Left kidney (tissue), 2 donors: ENCODE results near the gene CXCR2. TPM values are rescaled to one million over a fixed set of nuclear protein-coding genes. Genes with fewer than 3 reads are reported as not detected.
"Not testable (repeated sequence)": the region's sequence is repeated elsewhere in the genome, so short reads cannot be mapped to it uniquely, and the experiment has no call there.

ENCODE experiments used
- DNase-seq: peaks from one replicate; pipeline ENCODE4 v3.0.0-alpha.2; 2013
- polyA plus RNA-seq: library from polyadenylated mRNA; unstranded; fragments of 120-200 nt; gene quantifications from one replicate; pipeline ENCODE4 v1.2.1, GENCODE V29; 2013; ENCODE audit not compliant: insufficient read length

CXCR2 gene
- polyA plus RNA-seq, 1 donor: 0.13 TPM

DNA sequence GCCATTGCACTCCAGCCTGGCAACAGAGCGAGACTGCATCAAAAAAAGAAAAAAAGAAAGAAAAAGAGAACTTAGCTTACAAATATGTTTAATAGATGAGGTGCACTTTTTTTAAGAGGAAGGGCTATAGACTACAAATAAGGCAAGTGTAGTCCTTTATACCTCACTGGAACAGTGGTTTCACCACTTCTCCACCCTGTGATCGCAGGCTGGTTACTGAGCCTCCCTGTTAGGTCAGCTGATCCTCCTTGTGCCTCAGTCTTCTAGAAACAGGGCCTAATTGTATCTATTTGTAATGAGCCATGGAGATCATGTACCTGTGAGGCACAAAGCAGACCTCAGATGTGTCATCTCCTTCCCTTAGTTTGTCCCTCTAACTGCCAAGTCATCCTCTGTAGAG lies 4.5 kb downstream of the CXCR2 start:
- no peak for DNase-seq

DNA sequence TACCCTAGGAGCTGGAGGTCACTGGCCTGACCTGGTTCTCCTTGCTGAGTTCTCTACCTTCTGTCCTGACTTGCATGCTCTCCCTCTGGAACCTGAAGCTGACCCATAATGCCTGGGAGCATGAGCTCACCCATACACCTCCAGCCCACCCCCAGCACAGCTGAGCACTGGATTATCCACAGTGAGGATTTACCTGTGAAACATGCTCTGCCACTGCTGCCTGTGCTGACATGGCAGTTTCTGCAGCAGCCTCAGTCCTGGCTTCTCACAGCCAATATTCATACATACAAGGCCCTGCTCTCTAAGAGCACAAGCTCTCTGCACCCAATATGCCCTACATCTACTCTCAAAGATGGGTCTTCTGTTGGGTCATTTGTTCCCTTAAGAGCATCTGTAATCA lies 5.0 kb downstream of the CXCR2 start:
- DNase-seq: no peak

DNA sequence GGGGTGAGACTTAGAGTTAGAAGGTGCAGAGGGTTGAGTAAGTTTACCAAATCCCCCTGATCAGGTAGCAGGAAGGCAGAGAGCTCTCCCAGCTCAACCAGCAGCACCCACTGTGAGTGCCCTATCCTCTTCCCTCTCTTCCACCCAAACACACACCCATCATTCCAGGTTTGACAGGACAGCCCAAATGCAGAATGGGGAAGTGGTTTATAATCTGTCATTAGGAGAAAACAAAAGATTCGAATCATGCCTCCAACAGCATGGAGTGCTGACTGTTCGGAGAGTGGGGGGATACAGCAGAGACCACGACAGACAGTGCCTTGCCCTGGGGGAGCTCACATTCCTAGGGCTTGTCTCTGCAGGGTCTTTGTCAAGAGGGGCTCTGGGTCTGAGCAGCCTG lies 11.7 kb downstream of the CXCR2 start:
- DNase-seq: no peak

DNA sequence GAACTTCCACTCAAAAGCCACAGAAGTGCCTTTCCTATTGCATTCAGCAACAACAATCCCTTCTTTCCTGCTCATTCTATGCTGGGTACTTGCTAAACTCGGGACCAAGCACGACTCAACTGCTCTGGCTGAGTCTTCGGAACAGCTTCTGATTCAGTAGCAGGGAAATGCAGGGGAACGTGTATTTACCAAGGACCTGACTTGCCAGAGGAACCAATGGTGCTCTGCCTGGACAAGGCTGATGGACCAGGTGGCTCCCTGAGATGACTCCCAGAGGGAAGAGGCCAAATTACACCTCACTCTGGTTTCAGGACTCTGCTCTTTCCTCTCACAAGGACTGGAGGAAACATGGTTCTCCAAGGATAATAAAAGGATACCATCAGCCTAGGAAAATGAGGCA lies 12.2 kb downstream of the CXCR2 start:
- DNase-seq: no peak

DNA sequence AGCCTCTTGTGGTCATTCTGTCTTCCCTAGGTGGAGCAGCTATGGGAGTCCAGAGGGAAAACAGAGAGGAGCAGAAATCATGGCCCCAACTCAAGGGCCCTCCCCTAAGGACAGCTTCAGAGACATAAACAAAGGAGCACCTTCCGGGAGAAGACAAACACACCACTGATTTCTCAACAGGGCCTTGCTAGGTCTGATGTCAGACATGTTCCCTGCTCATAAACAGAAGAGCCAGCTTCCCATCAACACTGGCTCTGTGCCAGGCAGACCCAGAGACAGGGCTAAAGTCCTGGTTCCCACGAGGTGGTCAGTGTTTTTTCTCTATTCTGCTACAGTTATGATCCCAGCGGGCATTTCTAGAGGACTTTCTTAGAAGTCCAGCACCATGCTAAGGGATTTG lies 19.3 kb downstream of the CXCR2 start:
- no peak for DNase-seq

DNA sequence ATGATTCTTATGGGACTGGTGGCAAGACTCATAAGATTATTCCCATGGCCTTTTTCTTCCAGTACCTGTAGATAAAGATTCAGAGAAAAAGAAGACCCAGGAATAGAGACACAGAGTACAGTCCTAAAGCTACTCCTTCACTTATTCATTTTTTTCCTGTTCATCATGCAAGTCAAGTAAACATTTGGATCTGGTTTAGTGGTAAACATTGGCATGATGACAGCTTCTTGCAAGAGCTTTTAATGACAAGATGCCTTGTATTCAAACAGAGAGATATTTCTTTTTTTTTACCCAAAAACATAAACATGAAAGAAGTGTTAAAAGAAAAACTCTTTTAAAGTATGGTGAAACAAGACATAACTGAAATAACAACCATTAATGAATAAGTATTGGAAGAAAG lies 20.2 kb downstream of the CXCR2 start:
- no peak for DNase-seq

DNA sequence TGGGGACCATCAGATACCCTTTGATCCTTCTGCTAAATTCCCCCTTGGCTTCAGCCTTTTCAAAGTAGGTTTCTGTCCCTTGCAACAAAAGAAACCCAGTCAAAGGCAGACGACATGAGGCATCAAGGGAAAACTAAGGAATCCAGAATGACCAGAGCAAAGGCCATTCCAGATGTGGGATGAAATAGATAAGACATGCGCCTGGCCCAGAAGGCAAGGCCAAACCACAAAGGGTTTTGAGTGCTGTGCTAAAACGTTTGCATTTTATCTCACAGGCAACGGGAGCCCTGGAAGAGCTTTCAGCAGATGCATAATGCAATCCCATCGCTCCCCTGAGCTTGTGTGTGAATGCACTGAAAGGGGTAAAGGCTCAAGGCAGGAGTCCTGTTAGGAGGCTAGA lies 23.3 kb downstream of the CXCR2 start:
- no peak for DNase-seq

DNA sequence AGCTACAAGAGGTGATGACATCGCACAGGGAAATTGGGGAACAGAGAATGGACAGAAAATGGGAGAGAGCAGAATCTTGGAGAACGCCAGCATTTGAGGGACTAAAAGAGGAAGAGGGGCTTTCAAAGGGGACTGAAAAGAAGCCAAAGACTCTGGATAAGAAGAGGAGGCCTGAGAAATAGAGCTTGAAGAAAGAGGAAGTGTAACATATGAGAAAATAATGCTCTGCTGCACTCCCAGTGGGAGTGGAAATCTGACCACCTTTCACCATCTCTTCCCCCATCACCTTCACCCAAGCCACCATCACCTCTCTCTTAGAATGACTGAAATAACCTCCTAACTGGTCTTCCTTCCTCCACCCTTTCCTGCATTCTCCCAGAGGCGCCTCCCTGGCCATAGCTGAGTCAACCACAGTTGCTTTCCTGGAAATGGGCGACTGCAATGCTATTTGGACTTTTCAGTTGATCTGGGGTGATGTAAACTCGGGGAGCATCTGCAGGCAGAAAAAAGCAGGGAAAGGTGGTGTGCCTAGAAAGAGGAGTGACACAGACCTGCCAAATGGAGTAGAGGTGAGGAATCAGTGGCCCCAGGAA lies 24.1 kb downstream of the CXCR2 start:
- no peak for DNase-seq

DNA sequence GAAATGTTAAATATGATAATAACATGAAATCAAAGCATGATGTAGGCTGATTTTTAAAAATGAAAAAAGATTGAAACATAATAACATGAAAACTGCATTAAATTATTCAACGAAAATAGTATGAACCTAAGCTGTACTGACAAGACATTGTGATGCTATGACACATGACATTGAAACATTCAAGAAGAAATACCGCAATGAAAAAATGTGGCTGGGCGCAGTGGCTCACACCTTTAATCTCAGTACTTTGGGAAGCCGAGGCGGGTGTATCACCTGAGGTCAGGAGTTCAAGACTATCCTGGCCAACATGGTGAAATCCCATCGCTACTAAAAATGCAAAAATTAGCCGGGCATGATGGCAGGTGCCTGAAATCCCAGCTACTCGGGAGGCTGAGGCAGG lies 26.3 kb downstream of the CXCR2 start:
- DNase-seq: no peak

DNA sequence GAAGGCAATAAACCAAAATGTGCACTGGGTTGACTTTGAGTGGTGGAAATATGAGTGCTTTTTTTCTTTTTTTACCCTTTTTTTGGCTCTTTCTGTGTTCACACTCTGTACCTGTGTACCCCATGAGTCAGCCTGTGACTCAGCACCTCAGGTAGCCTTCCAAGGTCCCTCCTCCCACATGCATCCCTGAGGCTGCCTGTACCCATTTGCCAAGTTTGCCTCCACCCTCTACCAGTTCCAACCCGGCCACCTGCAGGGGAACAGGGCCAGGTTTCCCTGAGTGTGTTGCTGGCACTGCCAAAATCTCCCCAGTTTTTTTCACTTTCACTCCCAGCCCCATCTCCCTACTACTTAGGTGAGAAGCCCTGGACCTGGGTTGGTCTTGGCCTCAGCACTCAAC lies 26.9 kb downstream of the CXCR2 start:
- no peak for DNase-seq

DNA sequence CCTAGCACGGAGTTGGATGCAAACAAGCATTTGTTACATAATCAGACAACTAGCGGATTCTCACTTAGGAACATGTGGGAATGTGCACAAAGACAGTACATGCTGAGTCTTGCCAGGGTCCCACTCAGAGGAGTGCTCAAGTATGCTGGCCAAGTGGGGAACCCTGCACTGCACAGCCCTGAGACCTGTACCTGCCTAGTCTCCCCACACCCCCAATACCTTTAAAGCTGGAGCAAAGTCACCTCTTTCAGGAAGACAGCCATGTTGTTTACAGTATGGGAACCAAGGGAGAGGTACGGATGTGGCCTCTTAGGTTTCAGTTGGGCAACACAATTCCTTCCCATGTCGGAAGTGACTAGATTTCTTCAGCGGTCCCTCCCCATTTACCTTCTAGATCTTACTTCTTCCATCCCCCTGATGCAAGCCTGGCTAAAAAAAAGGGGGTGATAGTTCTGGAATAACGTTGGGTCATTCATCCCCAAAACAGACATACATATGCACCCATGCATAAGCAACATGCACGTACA lies 30.2 kb downstream of the CXCR2 start:
- DNase-seq: no peak

DNA sequence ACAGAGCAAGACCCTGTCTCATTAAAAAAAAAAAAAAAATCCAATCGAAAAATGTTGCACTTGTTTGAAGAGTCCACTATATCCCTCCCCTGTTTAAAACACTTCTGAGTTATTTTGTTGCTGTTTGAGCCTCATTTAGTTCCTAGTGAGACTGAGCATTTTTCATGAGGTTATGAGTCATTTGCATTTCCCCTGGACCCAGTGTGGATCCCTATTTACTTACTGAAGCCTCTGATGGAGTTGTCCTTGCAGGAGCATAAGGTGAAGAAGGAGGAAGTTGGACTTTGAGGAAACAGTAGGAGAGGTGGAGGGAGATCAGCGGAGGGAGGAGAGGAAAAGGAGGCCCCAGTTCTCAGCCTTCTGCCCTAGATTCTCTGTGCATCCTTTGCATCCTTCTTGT lies 35.8 kb downstream of the CXCR2 start:
- DNase-seq: no peak

DNA sequence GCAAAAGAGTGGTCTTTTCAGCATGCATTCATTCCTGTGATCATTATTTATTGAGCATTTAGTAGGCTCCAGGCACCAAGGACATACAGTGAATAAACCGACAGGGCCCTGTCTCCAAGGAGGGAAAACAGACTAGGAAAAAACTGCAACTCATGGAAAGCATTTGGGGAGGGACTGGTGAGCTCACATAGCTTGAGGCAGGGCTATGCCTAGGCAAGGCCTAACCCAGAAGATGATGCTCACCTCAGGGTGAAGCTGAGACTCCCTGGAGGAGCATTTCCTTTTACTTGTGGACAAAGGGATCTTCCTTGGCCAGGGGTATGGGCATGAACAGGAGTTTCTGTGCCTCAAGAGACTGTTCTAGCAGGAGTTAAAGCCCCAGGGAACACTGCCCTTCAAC lies 37.0 kb downstream of the CXCR2 start:
- DNase-seq: no peak

DNA sequence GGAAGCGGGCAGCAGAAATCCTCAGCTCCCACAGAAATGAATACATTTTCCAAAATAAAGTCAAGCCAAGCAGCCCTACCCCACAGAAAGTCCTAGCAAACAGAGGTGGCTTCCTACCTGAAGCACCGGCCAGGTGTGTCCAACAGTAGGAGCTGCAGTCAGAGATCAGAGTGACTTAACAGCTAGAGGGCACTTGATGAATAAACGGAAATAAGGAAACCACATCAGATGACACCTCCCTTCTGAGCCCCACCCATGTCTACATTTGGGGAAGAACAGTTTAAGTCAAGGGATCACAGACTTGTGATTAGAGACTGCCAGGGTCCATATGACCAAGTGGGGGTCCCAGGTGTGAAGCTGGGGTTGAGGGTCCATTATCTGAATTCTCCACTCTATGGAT lies 41.0 kb downstream of the CXCR2 start, which contains the start of gene CXCR1:
Gene CXCR1 (minus strand): TSS at position 172 of the 400 bp plus-strand sequence. CDS start 1,751 bp downstream, outside the sequence.
- no peak for DNase-seq

DNA sequence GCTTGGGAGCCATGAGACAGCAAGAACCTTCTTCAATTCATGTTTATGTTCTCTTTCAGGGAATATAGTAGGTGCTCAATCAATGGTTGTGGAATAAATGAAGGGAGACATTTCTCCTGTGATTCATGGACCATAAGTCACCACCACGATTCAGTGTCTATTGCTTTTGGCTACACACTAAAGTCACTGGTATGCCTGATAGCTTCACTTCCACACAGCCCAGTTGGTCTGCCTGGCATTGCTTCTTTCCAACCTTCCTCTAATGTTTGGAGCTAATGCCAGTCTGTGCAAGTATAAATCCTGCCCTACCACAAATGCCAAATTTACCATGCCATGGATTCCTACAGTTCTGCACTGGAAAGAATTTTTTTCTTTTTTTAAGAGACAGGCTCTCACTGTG lies 42.2 kb downstream of the CXCR2 start:
- DNase-seq: no peak

DNA sequence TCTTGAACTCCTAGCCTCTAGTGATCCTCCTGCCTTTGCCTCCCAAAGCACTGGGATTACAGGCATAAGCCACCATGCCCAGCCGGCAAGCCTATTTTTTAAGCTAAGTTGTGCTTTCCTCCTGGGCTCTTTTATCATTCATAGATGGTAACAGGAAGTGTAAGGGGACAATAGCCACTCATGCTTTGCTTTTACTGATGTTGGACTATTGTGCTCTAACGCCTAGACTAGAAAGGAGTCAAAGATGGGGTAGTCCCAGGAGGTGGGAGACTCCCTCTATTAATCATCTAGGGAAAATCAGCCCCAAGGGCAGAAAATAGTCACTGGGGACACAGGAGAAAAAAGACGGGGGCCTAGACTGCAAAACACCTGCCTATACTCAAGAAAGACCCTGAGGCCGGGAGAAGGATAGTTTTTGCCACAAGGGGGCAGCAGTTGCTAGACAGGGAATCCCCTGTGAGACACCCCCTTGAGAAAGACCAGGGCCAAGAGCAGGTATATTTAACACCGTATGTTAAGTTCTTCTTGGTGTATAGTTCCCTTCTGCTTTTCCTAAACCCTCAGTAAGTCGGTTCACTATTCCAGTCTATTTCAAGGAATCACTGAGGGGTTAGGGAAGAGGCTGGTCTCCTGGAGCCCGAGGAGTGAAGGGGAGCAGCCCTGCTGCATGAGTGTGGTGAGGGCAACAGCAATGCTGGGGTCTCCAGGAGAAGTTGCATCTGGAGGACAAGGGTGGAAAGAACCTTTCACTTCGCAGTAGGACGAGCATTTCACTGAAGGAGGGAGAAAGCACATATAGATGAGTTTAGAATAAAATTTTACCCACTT lies 43.0 kb downstream of the CXCR2 start:
- peak; percentile 38 for DNase-seq

DNA sequence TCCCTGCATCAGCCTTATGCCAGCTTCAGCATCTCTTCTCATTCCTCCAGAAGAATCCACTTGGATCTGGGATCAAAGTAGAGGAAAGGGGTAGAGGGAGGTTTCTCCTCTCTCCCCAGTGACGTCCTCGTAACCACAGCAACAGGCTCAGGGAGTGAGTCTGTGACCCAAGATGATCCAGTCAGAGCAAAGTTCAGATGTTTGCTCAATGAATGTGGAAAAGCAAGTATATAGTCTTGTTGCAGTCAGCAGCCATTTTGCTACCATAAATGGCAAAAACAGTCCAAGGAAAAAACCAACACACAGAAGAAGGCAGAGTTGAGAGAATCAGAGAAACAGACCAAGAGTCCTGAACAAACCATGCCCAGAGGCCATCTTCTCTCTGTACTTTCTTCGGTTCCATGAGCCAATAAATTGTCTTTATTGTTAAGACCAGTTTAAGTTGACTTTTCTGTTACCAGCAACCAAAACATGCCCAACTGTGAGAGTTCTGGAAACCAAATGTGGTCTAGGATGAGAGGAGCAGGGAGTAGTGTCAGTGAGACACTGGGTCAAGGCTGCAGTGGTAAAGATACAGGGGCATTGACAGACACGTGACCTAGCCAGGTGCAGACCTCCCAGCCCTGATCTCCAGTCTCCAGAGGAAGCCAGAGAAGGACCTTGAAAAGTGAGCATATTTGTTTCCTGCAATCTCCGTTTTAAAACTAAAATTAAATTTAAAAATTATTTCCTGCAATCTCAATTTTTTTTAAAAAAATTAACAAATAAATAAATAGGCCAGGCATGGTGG lies 44.1 kb downstream of the CXCR2 start:
- no peak for DNase-seq

DNA sequence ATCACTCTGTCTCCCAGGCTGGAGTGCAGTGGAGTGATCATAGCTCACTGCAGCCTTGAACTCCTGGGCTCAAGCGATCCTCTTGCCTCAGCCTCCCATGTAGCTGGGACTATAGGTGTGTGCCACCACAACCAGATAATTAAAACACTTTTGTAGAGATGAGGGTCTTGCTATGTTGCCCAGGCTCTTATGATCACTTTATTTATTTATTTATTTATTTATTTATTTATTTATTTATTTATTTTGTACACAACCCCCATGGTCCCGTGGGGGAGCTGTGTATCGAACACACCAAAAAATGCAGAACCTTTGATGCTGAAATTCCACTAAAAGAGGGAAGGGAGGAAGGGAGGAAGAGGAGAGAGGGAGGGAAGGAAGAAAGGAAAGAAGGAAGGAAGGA lies 45.9 kb downstream of the CXCR2 start:
- not testable (repeated sequence) for DNase-seq

DNA sequence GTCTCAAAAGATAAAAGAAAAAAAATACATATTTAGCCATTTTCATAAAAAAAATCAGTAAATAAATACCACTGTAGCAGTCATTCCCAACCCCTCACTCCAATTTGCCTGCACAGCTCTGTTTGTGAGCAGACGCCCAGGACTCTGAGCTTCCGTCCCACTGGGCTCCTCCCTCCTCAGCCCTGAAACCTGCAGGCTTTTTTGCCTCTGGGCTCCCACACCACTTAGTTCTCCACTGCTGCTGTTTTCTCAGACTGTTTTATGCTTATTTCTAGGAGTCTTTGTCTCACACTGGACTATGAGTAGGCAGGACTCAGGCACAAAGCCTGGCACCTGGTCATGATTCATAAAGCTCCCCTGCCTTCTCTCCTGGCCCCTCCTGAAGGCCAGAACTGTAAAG lies 47.0 kb downstream of the CXCR2 start:
- no peak for DNase-seq

DNA sequence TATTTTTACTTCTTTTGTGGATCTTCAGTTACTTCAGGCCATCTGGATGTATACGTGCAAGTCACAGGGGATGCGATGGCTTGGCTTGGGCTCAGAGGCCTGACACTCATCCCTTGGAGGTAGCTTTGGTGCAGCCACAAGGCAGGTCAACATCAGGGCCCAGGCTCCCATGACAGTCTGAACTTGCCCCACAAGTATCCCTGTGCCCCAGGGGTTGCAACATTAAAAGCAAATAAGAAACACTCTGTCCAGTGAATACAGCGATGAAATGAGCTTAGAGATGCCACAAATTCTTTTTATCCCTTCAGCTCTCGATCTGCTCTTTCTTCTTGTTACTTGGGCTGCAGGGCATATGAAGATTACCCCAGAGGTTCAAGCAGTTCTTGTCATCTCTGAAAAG lies 54.0 kb downstream of the CXCR2 start:
- no peak for DNase-seq

DNA sequence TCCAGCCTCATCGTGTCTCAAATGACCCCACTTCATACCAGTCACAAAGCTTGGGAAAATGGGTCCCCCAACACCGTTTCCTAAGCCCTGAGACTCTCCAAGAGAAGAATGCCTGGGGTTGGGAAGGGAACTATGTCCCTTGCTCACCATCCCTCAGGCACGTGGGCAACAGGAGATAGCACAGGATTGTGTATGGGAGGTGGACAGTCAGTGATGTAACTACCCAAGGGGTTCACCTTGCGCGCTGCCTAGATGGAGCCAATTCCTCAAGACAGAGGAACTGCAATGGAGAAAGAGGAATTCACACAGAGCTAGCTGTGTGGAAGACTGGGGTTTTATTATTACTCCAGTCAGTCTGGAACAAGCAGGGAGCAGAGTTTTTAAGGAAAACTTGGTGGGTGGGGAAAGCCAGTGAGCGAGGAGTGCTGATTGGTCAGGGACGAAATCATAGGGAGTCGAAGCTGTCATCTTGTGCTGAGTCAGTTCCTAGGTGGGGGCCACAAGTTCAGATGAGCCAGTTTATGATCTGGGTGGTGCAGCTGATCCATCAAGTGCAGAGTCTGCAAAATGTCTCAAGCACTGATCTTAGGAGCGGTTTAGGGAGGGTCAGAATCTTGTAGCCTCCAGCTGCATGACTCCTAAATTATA lies 54.8 kb downstream of the CXCR2 start:
- no peak for DNase-seq

DNA sequence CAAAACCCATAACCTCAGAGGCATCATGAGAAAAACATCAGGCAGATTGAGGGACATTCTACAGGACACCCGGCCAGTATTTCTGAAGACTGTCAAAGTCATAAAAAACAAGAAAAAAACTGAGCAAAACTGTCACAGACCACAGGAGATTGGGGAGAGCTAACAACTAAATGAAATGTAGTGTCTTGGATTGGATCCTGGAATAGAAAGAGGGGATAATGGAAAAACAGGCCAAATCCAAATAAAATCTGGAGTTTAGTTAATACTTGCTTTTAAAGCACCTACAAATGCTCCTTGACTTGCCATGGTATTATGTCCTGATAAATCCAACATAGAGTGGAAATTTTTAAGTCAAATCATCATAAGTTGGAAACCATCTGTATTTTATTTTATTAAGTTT lies 58.5 kb downstream of the CXCR2 start:
- no peak for DNase-seq
